Pancreas (tissue), 10 donors: Measurements from ENCODE around the gene ALKBH8. TPM values are rescaled to one million over a fixed set of nuclear protein-coding genes. Genes with fewer than 3 reads are reported as not detected.

Experiments used
- ATAC-seq, 4 donors: fragments of 200-7000 bp; cut with Tn5 transposase; one replicate each; pipeline versions ENCODE4 v1.8.0 to v1.9.1; 2020; ENCODE audit warnings: mild to moderate bottlenecking in 4 of 4, moderate library complexity in 4 of 4
- DNase-seq, 6 donors: peaks; one replicate each; pipeline ENCODE4 v3.0.0-alpha.2; 2020
- FAIRE-seq: peaks from 2 replicates; lab custom pipeline; 2012; peaks lifted over from hg19 to GRCh38; lab: Jason Lieb, UNC
- H3K27ac ChIP-seq, 4 donors: fragments of 200-600 bp; sonication (generic); 1 replicate in 3 of 4; 2 replicates in 1 of 4; pipeline versions ENCODE4 v1.5.0 to v1.8.0; 2020
- H3K27me3 ChIP-seq, 4 donors: fragments of 200-600 bp; one replicate each; pipeline ENCODE4 v1.8.0; 2021
- H3K36me3 ChIP-seq, 3 donors: fragments of 200-600 bp; sonication (generic) in 1 of 3; one replicate each; pipeline versions ENCODE4 v1.5.0 to v1.8.0; 2020 to 2021
- H3K4me1 ChIP-seq, 3 donors: fragments of 200-600 bp; one replicate each; pipeline ENCODE4 v1.8.0; 2021
- H3K4me3 ChIP-seq, 4 donors: fragments of 200-600 bp; sonication (generic) in 2 of 4; one replicate each; pipeline versions ENCODE4 v1.5.0 to v1.8.0; 2020 to 2021
- H3K9me3 ChIP-seq, 4 donors: fragments of 200-600 bp; one replicate each; pipeline ENCODE4 v1.8.0; 2021
- CTCF ChIP-seq, 4 donors: fragments of 200-600 bp; sonication (generic) in 3 of 4; IDR thresholded peaks; one replicate each; pipeline versions ENCODE4 v1.5.0 to v1.8.0; 2021; ENCODE audit warnings: antibody characterized with exemption in 4 of 4
- WGBS, 2 donors: extraction: QIAGEN DNeasy Blood & Tissue Kit; methylation state at CpG; one replicate each; pipeline ENCODE4 v1.1.7; 2013; 5-methylcytosine and 5-hydroxymethylcytosine counted together
- intact Hi-C, 3 donors: fragments of 100-400 bp; cut with DNase I; formaldehyde crosslinking; loops; one replicate each; pipeline versions ENCODE4 v1.11.1 to v1.14.2; 2022
- polyA plus RNA-seq, 2 donors: library from polyadenylated mRNA; stranded (reverse); fragments of 200-250 nt; gene quantifications; one replicate each; pipeline ENCODE4 v1.2.3, GENCODE V29; 2013
- total RNA-seq, 6 donors: library from RNA; stranded (reverse); fragmentation: NEBNext Ultra II Directional in 4 of 6; extraction: Animal tissue kit (Norgen Biotek cat#: 25700) in 4 of 6; gene quantifications; one replicate each; pipeline versions ENCODE4 v1.2.1 to v1.2.4, GENCODE V29; 2021 to 2023
- donor health status: healthy with polysubstance abuse.
- donor health status: DM: no; HTN: no; CAD: no; lungs with moderate emphysema.
- donor health status: DM: no; HTN: no; CAD: no.
- donor health status: control.
- donor health status: control.
- donor health status: Bipolar disorder and iron deficiency.
- donor health status: DM: yes; HTN: yes; CAD: no.
- donor health status: DM: no; HTN: no; CAD: no.
- donor health status: DM: no; HTN: no; CAD: no.
- donor health status: DM: yes; HTN: yes; CAD: no.

Gene ALKBH8
- total and polyA plus RNA-seq, 8 donors, result 2.2 to 3.9 (median 3.0) TPM

- H3K9me3 ChIP-seq, result no peaks in the 10 kb centered on the region
- ATAC-seq (no peak), FAIRE-seq (no peak), DNase-seq (no peak)
- no peak for TF ChIP-seq CTCF (IDR thresholded peaks at IDR 0.05)
- WGBS, 2 donors, result 42 to 56% methylated on average over 4 of the region's 4 CpGs
- H3K36me3 ChIP-seq, result peaks cover 0 to 4% (median 0%) of the 10 kb centered on the region in 3 donors
- no peak overlapping the region for H3K27ac ChIP-seq
- no peaks in the 10 kb centered on the region for H3K4me1 ChIP-seq
- no peak overlapping the region for H3K4me3 ChIP-seq
- no peaks in the 10 kb centered on the region for H3K27me3 ChIP-seq
- intact Hi-C loops, result no loop called here
These were observed 2.8 kb downstream of the ALKBH8 start for GRCh38 chr11:107562647-107563208.

GRCh38 chr11:107561688-107562087 lies 3.8 kb downstream of the ALKBH8 start:
- no peak for FAIRE-seq
- TF ChIP-seq CTCF (IDR thresholded peaks at IDR 0.05), result no peak
- Histone ChIP-seq H3K27me3 (no peaks in the 10 kb centered on the region), H3K36me3 (peaks cover 0 to 4% (median 0%) of the 10 kb centered on the region in 3 donors), H3K27ac (no peak overlapping the region), H3K4me3 (no peak overlapping the region), H3K4me1 (no peaks in the 10 kb centered on the region), H3K9me3 (no peaks in the 10 kb centered on the region)
- ATAC-seq, result no peak
- intact Hi-C loops, result no loop called here
- DNase-seq, result no peak

GRCh38 chr11:107550304-107550703 lies 15.2 kb downstream of the ALKBH8 start:
- H3K27me3 ChIP-seq, result no peaks in the 10 kb centered on the region
- ATAC-seq (no peak), DNase-seq (no peak), FAIRE-seq (no peak)
- H3K9me3 ChIP-seq, result no peaks in the 10 kb centered on the region
- H3K4me3 ChIP-seq, result no peak overlapping the region
- intact Hi-C loops, result no loop called here
- no peak for TF ChIP-seq CTCF (IDR thresholded peaks at IDR 0.05)
- no peak overlapping the region for H3K27ac ChIP-seq
- 79 to 84% methylated on average over 4 of the region's 4 CpGs for WGBS, 2 donors
- H3K36me3 ChIP-seq, result peaks cover 0 to 11% (median 0%) of the 10 kb centered on the region in 3 donors
- no peaks in the 10 kb centered on the region for H3K4me1 ChIP-seq

- intact Hi-C loops, result no loop called here
- Histone ChIP-seq H3K4me3 (no peak overlapping the region), H3K4me1 (no peaks in the 10 kb centered on the region), H3K36me3 (peaks cover 0 to 11% (median 0%) of the 10 kb centered on the region in 3 donors), H3K27me3 (no peaks in the 10 kb centered on the region), H3K9me3 (no peaks in the 10 kb centered on the region), H3K27ac (no peak overlapping the region)
- WGBS, 2 donors, result 95 to 96% methylated on average over 2 of the region's 2 CpGs
- ATAC-seq (no peak), DNase-seq (no peak), FAIRE-seq (no peak)
- no peak for TF ChIP-seq CTCF (IDR thresholded peaks at IDR 0.05)
These were observed 15.6 kb downstream of the ALKBH8 start for GRCh38 chr11:107549954-107550285.

GRCh38 chr11:107549253-107549953 lies 16.1 kb downstream of the ALKBH8 start:
- DNase-seq (no peak), FAIRE-seq (peak; percentile 95), ATAC-seq (peak; percentile 53 to 82 (median 72))
- Histone ChIP-seq H3K4me1 (no peaks in the 10 kb centered on the region), H3K4me3 (no peak overlapping the region), H3K27me3 (no peaks in the 10 kb centered on the region), H3K9me3 (no peaks in the 10 kb centered on the region), H3K36me3 (peaks cover 0 to 11% (median 0%) of the 10 kb centered on the region in 3 donors), H3K27ac (no peak overlapping the region)
- intact Hi-C loops, result no loop called here
- WGBS, 2 donors, result 59 to 63% methylated on average over 6 of the region's 6 CpGs
- peak; percentile 30 to 72 (median 56) for TF ChIP-seq CTCF (IDR thresholded peaks at IDR 0.05)
